Hepatocyte (in vitro differentiated cells): ENCODE results near the gene DNAJC24. TPM values are rescaled to one million over a fixed set of nuclear protein-coding genes. Genes with fewer than 3 reads are reported as not detected.

ENCODE experiments used
- DNase-seq: peaks from one replicate; pipeline ENCODE4 v3.0.0-alpha.2; 2016; ENCODE audit warnings: low spot score
- H2AFZ ChIP-seq: fragments of 200-600 bp; sonication (generic); 2 replicates; pipeline ENCODE4 v1.6.0; 2016; ENCODE audit warnings: antibody characterized with exemption, mild to moderate bottlenecking
- H3K27ac ChIP-seq: fragments of 200-600 bp; sonication (generic); 2 replicates; pipeline ENCODE4 v1.5.1; 2016; ENCODE audit warnings: mild to moderate bottlenecking
- H3K27me3 ChIP-seq: fragments of 200-600 bp; sonication (generic); 2 replicates; pipeline ENCODE4 v1.6.1; 2016
- H3K36me3 ChIP-seq: fragments of 200-600 bp; sonication (generic); replicated peaks from 2 replicates; pipeline ENCODE4 v1.5.1; 2016; ENCODE audit warnings: low read depth; ENCODE audit not compliant: insufficient read depth
- H3K4me1 ChIP-seq: fragments of 200-600 bp; sonication (generic); 2 replicates; pipeline ENCODE4 v1.5.1; 2016; ENCODE audit warnings: mild to moderate bottlenecking, moderate library complexity; ENCODE audit not compliant: insufficient read depth
- H3K4me2 ChIP-seq: fragments of 200-600 bp; sonication (generic); 2 replicates; pipeline ENCODE4 v1.6.0; 2016
- H3K4me3 ChIP-seq: fragments of 200-600 bp; sonication (generic); 2 replicates; pipeline ENCODE4 v1.5.1; 2016; ENCODE audit warnings: mild to moderate bottlenecking
- H3K79me2 ChIP-seq: fragments of 200-600 bp; sonication (generic); 2 replicates; pipeline ENCODE4 v1.6.0; 2017; ENCODE audit warnings: mild to moderate bottlenecking
- H3K9me2 ChIP-seq: fragments of 200-600 bp; sonication (generic); replicated peaks from 2 replicates; pipeline ENCODE4 v1.6.0; 2017; ENCODE audit warnings: mild to moderate bottlenecking; ENCODE audit not compliant: insufficient read depth
- H3K9me3 ChIP-seq: fragments of 200-600 bp; sonication (generic); 2 replicates; pipeline ENCODE4 v1.5.1; 2016; ENCODE audit warnings: low read depth, mild to moderate bottlenecking
- H4K20me1 ChIP-seq: fragments of 200-600 bp; sonication (generic); 2 replicates; pipeline ENCODE4 v1.6.0; 2016; ENCODE audit warnings: mild to moderate bottlenecking; ENCODE audit not compliant: insufficient read depth, poor library complexity, severe bottlenecking
- EZH2 ChIP-seq: fragments of 200-600 bp; sonication (generic); IDR thresholded peaks from 2 replicates; pipeline ENCODE4 v1.6.1; 2016; ENCODE audit warnings: antibody characterized with exemption, mild to moderate bottlenecking, borderline replicate concordance
- EZH2phosphoT487 ChIP-seq: fragments of 200-600 bp; sonication (generic); IDR thresholded peaks from one replicate; pipeline ENCODE4 v1.6.1; 2018; ENCODE audit warnings: antibody characterized with exemption, mild to moderate bottlenecking, low read depth, moderate library complexity; ENCODE audit not compliant: unreplicated experiment, severe bottlenecking
- WGBS: methylation state at CpG from one replicate; pipeline ENCODE4 v1.1.6; 2016; ENCODE audit warnings: low lambda C conversion rate; ENCODE audit errors: missing lambda C conversion rate; 5-methylcytosine and 5-hydroxymethylcytosine counted together
- polyA plus RNA-seq: library from polyadenylated mRNA; unstranded; fragments of >200 nt; fragmentation: Nextera tagmentation; extraction: Ambion mirVana; gene quantifications from 2 replicates; pipeline ENCODE4 v1.2.1, GENCODE V29; 2016
- total RNA-seq: library from RNA; depleted of rRNA; stranded (reverse); fragments of >200 nt; gene quantifications from 2 replicates; pipeline ENCODE4 v1.2.3, GENCODE V29; 2014
- TF ChIP-seq, protein P1 (sequence below): fragments of 200-600 bp; sonication (generic); IDR thresholded peaks from 2 replicates; pipeline ENCODE4 v1.5.1; 2016; ENCODE audit warnings: antibody characterized with exemption, mild to moderate bottlenecking; ENCODE audit not compliant: poor library complexity

The DNAJC24 gene
- total and polyA plus RNA-seq, 2 experiments from 2014 or later = 6.7 to 19.1 TPM

DNA sequence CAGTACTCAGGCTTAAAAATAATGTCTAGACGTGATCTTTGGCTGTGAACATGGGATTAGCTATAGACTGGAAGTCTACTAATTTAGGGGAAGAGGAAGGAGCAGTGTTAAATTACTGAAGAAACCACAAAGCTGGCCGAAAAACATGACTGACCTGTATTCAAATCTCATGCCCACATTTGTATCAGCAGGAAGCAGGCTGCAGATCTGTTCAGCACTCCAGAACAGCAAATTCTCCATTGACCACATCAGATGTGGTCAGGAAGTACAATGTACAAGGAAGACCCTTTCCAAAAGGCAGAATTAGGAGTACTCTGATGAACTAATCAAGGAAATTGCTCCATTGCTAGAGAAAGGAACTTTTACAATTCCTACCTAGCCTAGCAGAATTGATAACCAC is 31.9 kb upstream of the DNAJC24 start:
- H3K9me2 ChIP-seq = no peaks in the 10 kb centered on the region
- no peak overlapping the region for H3K4me2 ChIP-seq
- H3K36me3 ChIP-seq = no peaks in the 10 kb centered on the region
- no peak overlapping the region for H3K27ac ChIP-seq
- DNase-seq = no peak
- no peak overlapping the region for H3K4me3 ChIP-seq
- TF ChIP-seq EZH2phosphoT487 (no peak), EZH2 (no peak)
- TF ChIP-seq, protein P1, sequence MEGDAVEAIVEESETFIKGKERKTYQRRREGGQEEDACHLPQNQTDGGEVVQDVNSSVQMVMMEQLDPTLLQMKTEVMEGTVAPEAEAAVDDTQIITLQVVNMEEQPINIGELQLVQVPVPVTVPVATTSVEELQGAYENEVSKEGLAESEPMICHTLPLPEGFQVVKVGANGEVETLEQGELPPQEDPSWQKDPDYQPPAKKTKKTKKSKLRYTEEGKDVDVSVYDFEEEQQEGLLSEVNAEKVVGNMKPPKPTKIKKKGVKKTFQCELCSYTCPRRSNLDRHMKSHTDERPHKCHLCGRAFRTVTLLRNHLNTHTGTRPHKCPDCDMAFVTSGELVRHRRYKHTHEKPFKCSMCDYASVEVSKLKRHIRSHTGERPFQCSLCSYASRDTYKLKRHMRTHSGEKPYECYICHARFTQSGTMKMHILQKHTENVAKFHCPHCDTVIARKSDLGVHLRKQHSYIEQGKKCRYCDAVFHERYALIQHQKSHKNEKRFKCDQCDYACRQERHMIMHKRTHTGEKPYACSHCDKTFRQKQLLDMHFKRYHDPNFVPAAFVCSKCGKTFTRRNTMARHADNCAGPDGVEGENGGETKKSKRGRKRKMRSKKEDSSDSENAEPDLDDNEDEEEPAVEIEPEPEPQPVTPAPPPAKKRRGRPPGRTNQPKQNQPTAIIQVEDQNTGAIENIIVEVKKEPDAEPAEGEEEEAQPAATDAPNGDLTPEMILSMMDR = no peak
- no peaks in the 10 kb centered on the region for H3K79me2 ChIP-seq
- 73% methylated on average over 2 of the region's 2 CpGs for WGBS
- H4K20me1 ChIP-seq = no peaks in the 10 kb centered on the region
- no peaks in the 10 kb centered on the region for H3K4me1 ChIP-seq
- no peaks in the 10 kb centered on the region for H3K9me3 ChIP-seq
- H2AFZ ChIP-seq = no peak overlapping the region
- H3K27me3 ChIP-seq = peaks cover 3% of the 10 kb centered on the region

DNA sequence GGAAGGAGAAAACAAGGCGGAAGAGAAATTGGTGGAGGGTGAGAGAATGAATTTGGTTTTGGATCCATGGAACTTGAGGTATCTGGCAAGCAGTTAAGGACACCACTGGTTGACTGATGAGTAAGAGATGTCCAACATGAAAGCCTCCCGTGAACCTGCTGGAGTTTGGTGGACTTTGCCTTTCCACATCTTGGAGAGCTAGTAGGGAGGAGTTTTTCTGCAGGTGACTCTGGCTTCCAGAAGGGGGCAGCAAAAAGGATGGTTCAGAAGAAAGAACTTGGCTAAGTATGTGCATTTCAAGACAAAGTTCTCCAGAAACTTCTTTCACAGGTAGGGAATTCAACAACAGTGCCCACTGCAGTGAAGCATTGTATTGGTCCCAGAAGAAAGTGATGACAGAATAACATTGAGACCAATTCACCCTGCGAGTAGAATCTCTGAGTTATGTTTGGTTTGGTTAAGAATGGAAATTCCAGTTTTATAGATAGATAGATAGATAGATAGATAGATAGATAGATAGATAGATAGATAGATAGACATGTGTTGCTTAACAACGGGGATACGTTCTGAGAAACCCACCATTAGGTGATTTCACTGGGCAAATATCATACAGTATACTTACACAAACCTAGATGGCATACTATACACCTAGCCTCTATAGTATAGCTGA is 28.6 kb upstream of the DNAJC24 start:
- H3K4me3 ChIP-seq = no peak overlapping the region
- H3K4me2 ChIP-seq = no peak overlapping the region
- DNase-seq = peak; percentile 37
- H2AFZ ChIP-seq = no peak overlapping the region
- 84% methylated on average over 5 of the region's 5 CpGs for WGBS
- H3K4me1 ChIP-seq = no peaks in the 10 kb centered on the region
- H3K27me3 ChIP-seq = peaks cover 3% of the 10 kb centered on the region
- H3K9me3 ChIP-seq = no peaks in the 10 kb centered on the region
- no peaks in the 10 kb centered on the region for H4K20me1 ChIP-seq
- no peaks in the 10 kb centered on the region for H3K36me3 ChIP-seq
- no peaks in the 10 kb centered on the region for H3K9me2 ChIP-seq
- no peaks in the 10 kb centered on the region for H3K79me2 ChIP-seq
- no peak overlapping the region for H3K27ac ChIP-seq
- TF ChIP-seq EZH2phosphoT487 (no peak), EZH2 (no peak)
- TF ChIP-seq, protein P1 = peak; percentile 30

DNA sequence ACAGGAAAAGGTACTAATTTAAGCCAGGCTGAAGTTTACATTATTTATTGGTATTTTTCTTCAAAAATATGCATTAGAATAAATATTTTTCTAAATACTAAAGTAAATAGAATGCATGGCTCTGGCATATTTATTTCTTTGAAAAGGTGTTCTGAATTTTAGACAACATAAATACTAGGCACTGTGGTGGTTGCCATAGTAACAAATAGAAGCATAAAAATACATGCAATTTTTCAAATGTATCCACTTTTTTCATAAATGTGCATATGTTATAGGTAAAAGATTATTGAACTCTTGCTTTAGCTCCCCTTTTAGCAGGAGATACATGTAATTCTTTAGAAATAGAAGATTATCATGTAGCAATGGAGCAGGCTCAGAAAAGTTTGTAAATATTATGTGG is 18.5 kb upstream of the DNAJC24 start:
- no peak overlapping the region for H3K27ac ChIP-seq
- no peaks in the 10 kb centered on the region for H3K36me3 ChIP-seq
- no peaks in the 10 kb centered on the region for H3K9me3 ChIP-seq
- H3K4me2 ChIP-seq = no peak overlapping the region
- H3K4me3 ChIP-seq = no peak overlapping the region
- no peak for DNase-seq
- no peak overlapping the region for H2AFZ ChIP-seq
- no peaks in the 10 kb centered on the region for H3K4me1 ChIP-seq
- TF ChIP-seq EZH2phosphoT487 = no peak
- no peak for TF ChIP-seq EZH2
- TF ChIP-seq, protein P1 = no peak
- H3K79me2 ChIP-seq = no peaks in the 10 kb centered on the region
- no peaks in the 10 kb centered on the region for H3K9me2 ChIP-seq
- no peaks in the 10 kb centered on the region for H4K20me1 ChIP-seq
- no peaks in the 10 kb centered on the region for H3K27me3 ChIP-seq

DNA sequence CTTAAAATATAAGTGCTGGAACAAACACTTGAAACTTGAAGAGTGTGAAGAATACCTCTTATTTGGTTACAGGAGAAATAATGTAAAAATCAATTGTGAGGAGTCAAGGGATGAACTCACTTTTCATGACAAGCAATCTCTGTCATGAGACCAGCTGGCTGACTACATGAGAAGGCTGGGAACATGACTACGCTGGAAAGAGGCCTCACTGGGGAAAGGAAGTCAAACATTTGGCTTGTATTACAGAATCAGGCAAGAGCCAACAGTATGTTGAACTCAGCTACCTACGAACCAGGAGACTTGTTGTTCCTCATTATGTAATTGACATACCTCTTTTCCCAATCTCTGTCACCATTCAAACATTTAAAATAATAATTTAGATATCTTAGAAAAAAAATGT is 14.5 kb upstream of the DNAJC24 start:
- 62% methylated on average over 2 of the region's 2 CpGs for WGBS
- no peaks in the 10 kb centered on the region for H4K20me1 ChIP-seq

More for the DNA sequence above, 14.5 kb upstream of the DNAJC24 start:
- Histone ChIP-seq H3K27ac (no peak overlapping the region), H2AFZ (no peak overlapping the region), H3K27me3 (no peaks in the 10 kb centered on the region), H3K79me2 (no peaks in the 10 kb centered on the region), H3K9me3 (no peaks in the 10 kb centered on the region), H3K4me2 (no peak overlapping the region), H3K9me2 (no peaks in the 10 kb centered on the region), H3K4me1 (no peaks in the 10 kb centered on the region), H3K36me3 (no peaks in the 10 kb centered on the region), H3K4me3 (no peak overlapping the region)
- DNase-seq = no peak
- TF ChIP-seq EZH2phosphoT487 (no peak), EZH2 (no peak)
- TF ChIP-seq, protein P1 = no peak
